Panc1 (cell line): ENCODE results near the gene TK2.

Experiments
- POLR2AphosphoS5 ChIP-seq: IDR thresholded peaks from 2 replicates; pipeline ENCODE4 v1.6.1; 2012; ENCODE audit warnings: mild to moderate bottlenecking, low read depth, low read length, moderate library complexity
- TCF7L2 ChIP-seq: IDR thresholded peaks from 2 replicates; pipeline ENCODE4 v1.6.1; 2011; ENCODE audit warnings: mild to moderate bottlenecking, low read depth, low read length, inconsistent platforms
- TF ChIP-seq, protein P1 (sequence below), 2 experiments: IDR thresholded peaks; 2 replicates each; pipeline ENCODE4 v1.6.1; 2011 to 2012; ENCODE audit warnings: low read depth in 2 of 2, control low read depth in 1 of 2, low read length in 1 of 2, mild to moderate bottlenecking in 1 of 2, moderate library complexity in 1 of 2; ENCODE audit not compliant: insufficient read depth in 1 of 2
- TF ChIP-seq, protein P2 (sequence below): fragments of 450-650 bp; IDR thresholded peaks from 2 replicates; pipeline ENCODE4 v1.5.1; 2017; ENCODE audit warnings: mild to moderate bottlenecking

- TF ChIP-seq, protein P1, sequence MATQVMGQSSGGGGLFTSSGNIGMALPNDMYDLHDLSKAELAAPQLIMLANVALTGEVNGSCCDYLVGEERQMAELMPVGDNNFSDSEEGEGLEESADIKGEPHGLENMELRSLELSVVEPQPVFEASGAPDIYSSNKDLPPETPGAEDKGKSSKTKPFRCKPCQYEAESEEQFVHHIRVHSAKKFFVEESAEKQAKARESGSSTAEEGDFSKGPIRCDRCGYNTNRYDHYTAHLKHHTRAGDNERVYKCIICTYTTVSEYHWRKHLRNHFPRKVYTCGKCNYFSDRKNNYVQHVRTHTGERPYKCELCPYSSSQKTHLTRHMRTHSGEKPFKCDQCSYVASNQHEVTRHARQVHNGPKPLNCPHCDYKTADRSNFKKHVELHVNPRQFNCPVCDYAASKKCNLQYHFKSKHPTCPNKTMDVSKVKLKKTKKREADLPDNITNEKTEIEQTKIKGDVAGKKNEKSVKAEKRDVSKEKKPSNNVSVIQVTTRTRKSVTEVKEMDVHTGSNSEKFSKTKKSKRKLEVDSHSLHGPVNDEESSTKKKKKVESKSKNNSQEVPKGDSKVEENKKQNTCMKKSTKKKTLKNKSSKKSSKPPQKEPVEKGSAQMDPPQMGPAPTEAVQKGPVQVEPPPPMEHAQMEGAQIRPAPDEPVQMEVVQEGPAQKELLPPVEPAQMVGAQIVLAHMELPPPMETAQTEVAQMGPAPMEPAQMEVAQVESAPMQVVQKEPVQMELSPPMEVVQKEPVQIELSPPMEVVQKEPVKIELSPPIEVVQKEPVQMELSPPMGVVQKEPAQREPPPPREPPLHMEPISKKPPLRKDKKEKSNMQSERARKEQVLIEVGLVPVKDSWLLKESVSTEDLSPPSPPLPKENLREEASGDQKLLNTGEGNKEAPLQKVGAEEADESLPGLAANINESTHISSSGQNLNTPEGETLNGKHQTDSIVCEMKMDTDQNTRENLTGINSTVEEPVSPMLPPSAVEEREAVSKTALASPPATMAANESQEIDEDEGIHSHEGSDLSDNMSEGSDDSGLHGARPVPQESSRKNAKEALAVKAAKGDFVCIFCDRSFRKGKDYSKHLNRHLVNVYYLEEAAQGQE (IDR thresholded peaks at IDR 0.05; ENCODE audit: insufficient read depth in 1 of 2, low read depth in 2 of 2, low read length in 1 of 2): no peak
- TF ChIP-seq, protein P2, sequence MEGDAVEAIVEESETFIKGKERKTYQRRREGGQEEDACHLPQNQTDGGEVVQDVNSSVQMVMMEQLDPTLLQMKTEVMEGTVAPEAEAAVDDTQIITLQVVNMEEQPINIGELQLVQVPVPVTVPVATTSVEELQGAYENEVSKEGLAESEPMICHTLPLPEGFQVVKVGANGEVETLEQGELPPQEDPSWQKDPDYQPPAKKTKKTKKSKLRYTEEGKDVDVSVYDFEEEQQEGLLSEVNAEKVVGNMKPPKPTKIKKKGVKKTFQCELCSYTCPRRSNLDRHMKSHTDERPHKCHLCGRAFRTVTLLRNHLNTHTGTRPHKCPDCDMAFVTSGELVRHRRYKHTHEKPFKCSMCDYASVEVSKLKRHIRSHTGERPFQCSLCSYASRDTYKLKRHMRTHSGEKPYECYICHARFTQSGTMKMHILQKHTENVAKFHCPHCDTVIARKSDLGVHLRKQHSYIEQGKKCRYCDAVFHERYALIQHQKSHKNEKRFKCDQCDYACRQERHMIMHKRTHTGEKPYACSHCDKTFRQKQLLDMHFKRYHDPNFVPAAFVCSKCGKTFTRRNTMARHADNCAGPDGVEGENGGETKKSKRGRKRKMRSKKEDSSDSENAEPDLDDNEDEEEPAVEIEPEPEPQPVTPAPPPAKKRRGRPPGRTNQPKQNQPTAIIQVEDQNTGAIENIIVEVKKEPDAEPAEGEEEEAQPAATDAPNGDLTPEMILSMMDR: no peak
- no peak for TF ChIP-seq POLR2AphosphoS5
- TF ChIP-seq TCF7L2: no peak
These were observed 40.9 kb downstream of the TK2 start for GRCh38 chr16:66508914-66509496.
